PC-3 (cell line): ENCODE data around the gene TCP10L.

Experiments
- CTCF ChIP-seq: fragments of 300-600 bp; sonication (generic); conservative IDR thresholded peaks from 2 replicates; pipeline ENCODE4 v1.5.1; 2017; ENCODE audit warnings: antibody characterized with exemption, low read depth, mild to moderate bottlenecking, low read length
- EZH2 ChIP-seq: fragments of 300-600 bp; sonication (generic); IDR thresholded peaks from one replicate; pipeline ENCODE4 v1.6.1; 2017; ENCODE audit warnings: antibody characterized with exemption, mild to moderate bottlenecking, low read length; ENCODE audit not compliant: unreplicated experiment
- EZH2phosphoT487 ChIP-seq: fragments of 300-600 bp; sonication (generic); IDR thresholded peaks from 2 replicates; pipeline ENCODE4 v1.6.1; 2018; ENCODE audit warnings: mild to moderate bottlenecking, antibody characterized with exemption, low read length, borderline replicate concordance

GRCh38 chr21:32544697-32545096 is 40.6 kb downstream of the TCP10L start:
- TF ChIP-seq CTCF (no peak), EZH2 (no peak), EZH2phosphoT487 (no peak)
